ENCODE data around the gene ZNF791. TPM values are rescaled to one million over a fixed set of nuclear protein-coding genes. Genes with fewer than 3 reads are reported as not detected.

The ZNF791 gene
- total and polyA plus RNA-seq, 2 of the 13 experiments (the other 11 are each of a cell fraction or from before 2014, with no cell fraction given), result 12.8 to 17.4 TPM

DNA sequence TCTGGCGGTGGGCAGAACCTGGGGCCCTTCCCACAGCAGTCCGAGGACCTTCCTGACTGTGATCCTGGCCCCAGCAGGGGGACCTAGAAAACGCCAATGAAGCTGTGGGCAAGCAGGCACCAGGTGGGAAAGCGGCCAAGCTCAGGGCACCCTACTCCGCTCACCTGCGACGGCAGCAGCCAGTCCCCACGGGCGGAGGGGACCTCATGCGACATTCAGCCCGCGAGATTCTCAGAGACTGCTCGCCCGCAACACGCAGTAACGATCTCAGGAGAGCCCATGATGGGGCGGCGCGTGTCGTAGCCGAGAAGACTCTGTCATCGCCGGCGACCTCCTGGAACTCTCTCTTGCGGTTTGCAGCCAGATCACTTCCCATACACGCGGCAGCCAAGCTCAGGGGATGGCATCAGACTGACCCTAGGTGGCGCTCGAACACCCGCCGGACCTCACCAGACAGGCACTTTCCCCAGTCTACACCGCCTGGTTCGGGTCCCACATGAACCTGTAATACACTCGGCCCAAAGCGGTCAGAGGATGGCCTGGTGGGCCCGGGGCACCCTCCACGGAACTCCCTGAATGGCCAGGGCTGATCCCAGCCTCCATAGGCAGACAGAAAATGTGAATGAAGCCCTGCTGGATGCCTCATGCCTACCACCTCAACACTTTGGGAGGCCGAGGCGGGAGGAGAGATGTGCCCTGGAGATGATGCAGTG, 29.3 kb downstream of the ZNF791 start (continued):
- TF ChIP-seq, protein P1, sequence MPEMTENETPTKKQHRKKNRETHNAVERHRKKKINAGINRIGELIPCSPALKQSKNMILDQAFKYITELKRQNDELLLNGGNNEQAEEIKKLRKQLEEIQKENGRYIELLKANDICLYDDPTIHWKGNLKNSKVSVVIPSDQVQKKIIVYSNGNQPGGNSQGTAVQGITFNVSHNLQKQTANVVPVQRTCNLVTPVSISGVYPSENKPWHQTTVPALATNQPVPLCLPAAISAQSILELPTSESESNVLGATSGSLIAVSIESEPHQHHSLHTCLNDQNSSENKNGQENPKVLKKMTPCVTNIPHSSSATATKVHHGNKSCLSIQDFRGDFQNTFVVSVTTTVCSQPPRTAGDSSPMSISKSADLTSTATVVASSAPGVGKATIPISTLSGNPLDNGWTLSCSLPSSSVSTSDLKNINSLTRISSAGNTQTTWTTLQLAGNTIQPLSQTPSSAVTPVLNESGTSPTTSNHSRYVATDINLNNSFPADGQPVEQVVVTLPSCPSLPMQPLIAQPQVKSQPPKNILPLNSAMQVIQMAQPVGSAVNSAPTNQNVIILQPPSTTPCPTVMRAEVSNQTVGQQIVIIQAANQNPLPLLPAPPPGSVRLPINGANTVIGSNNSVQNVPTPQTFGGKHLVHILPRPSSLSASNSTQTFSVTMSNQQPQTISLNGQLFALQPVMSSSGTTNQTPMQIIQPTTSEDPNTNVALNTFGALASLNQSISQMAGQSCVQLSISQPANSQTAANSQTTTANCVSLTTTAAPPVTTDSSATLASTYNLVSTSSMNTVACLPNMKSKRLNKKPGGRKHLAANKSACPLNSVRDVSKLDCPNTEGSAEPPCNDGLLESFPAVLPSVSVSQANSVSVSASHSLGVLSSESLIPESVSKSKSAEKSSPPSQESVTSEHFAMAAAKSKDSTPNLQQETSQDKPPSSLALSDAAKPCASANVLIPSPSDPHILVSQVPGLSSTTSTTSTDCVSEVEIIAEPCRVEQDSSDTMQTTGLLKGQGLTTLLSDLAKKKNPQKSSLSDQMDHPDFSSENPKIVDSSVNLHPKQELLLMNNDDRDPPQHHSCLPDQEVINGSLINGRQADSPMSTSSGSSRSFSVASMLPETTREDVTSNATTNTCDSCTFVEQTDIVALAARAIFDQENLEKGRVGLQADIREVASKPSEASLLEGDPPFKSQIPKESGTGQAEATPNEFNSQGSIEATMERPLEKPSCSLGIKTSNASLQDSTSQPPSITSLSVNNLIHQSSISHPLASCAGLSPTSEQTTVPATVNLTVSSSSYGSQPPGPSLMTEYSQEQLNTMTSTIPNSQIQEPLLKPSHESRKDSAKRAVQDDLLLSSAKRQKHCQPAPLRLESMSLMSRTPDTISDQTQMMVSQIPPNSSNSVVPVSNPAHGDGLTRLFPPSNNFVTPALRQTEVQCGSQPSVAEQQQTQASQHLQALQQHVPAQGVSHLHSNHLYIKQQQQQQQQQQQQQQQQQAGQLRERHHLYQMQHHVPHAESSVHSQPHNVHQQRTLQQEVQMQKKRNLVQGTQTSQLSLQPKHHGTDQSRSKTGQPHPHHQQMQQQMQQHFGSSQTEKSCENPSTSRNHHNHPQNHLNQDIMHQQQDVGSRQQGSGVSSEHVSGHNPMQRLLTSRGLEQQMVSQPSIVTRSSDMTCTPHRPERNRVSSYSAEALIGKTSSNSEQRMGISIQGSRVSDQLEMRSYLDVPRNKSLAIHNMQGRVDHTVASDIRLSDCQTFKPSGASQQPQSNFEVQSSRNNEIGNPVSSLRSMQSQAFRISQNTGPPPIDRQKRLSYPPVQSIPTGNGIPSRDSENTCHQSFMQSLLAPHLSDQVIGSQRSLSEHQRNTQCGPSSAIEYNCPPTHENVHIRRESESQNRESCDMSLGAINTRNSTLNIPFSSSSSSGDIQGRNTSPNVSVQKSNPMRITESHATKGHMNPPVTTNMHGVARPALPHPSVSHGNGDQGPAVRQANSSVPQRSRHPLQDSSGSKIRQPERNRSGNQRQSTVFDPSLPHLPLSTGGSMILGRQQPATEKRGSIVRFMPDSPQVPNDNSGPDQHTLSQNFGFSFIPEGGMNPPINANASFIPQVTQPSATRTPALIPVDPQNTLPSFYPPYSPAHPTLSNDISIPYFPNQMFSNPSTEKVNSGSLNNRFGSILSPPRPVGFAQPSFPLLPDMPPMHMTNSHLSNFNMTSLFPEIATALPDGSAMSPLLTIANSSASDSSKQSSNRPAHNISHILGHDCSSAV (CRISPR knock-in tag; IDR thresholded peaks at IDR 0.05; ENCODE audit: borderline replicate concordance), result no peak
- TF ChIP-seq ZNF496 (CRISPR knock-in tag; IDR thresholded peaks at IDR 0.05; ENCODE audit: insufficient replicate concordance) (no peak), SRSF4 (IDR thresholded peaks at IDR 0.05; ENCODE audit: low read depth, low read length, poor library complexity, severe bottlenecking) (no peak), KDM5A (IDR thresholded peaks at IDR 0.05; ENCODE audit: borderline replicate concordance, low read length) (no peak), ZNF17 (CRISPR knock-in tag; IDR thresholded peaks at IDR 0.05) (no peak)
- TF ChIP-seq, protein P2, sequence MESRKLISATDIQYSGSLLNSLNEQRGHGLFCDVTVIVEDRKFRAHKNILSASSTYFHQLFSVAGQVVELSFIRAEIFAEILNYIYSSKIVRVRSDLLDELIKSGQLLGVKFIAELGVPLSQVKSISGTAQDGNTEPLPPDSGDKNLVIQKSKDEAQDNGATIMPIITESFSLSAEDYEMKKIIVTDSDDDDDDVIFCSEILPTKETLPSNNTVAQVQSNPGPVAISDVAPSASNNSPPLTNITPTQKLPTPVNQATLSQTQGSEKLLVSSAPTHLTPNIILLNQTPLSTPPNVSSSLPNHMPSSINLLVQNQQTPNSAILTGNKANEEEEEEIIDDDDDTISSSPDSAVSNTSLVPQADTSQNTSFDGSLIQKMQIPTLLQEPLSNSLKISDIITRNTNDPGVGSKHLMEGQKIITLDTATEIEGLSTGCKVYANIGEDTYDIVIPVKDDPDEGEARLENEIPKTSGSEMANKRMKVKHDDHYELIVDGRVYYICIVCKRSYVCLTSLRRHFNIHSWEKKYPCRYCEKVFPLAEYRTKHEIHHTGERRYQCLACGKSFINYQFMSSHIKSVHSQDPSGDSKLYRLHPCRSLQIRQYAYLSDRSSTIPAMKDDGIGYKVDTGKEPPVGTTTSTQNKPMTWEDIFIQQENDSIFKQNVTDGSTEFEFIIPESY (CRISPR knock-in tag; IDR thresholded peaks at IDR 0.05), result peak; percentile 95
- TF ChIP-seq, protein P3, sequence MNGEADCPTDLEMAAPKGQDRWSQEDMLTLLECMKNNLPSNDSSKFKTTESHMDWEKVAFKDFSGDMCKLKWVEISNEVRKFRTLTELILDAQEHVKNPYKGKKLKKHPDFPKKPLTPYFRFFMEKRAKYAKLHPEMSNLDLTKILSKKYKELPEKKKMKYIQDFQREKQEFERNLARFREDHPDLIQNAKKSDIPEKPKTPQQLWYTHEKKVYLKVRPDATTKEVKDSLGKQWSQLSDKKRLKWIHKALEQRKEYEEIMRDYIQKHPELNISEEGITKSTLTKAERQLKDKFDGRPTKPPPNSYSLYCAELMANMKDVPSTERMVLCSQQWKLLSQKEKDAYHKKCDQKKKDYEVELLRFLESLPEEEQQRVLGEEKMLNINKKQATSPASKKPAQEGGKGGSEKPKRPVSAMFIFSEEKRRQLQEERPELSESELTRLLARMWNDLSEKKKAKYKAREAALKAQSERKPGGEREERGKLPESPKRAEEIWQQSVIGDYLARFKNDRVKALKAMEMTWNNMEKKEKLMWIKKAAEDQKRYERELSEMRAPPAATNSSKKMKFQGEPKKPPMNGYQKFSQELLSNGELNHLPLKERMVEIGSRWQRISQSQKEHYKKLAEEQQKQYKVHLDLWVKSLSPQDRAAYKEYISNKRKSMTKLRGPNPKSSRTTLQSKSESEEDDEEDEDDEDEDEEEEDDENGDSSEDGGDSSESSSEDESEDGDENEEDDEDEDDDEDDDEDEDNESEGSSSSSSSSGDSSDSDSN (CRISPR knock-in tag; IDR thresholded peaks at IDR 0.05), result peak; percentile 100
- TF ChIP-seq, protein P4, sequence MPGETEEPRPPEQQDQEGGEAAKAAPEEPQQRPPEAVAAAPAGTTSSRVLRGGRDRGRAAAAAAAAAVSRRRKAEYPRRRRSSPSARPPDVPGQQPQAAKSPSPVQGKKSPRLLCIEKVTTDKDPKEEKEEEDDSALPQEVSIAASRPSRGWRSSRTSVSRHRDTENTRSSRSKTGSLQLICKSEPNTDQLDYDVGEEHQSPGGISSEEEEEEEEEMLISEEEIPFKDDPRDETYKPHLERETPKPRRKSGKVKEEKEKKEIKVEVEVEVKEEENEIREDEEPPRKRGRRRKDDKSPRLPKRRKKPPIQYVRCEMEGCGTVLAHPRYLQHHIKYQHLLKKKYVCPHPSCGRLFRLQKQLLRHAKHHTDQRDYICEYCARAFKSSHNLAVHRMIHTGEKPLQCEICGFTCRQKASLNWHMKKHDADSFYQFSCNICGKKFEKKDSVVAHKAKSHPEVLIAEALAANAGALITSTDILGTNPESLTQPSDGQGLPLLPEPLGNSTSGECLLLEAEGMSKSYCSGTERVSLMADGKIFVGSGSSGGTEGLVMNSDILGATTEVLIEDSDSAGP (CRISPR knock-in tag; IDR thresholded peaks at IDR 0.05; ENCODE audit: borderline replicate concordance), result peak; percentile 61; the same call in 1 of the 2 replicates
